Mesenteric fat pad (tissue), 1 donor: ENCODE measurements around the gene ING3. TPM values are rescaled to one million over a fixed set of nuclear protein-coding genes. Genes with fewer than 3 reads are reported as not detected.

Experiments
- DNase-seq: peaks from one replicate; pipeline ENCODE4 v3.0.0-alpha.2; 2020; ENCODE audit warnings: low spot score
- long read RNA-seq: library from polyadenylated mRNA; unstranded; transcript quantifications from one replicate; pipeline ENCODE4 v2.0.0, GENCODE V29; 2020
- total RNA-seq: library from RNA; stranded (reverse); fragmentation: NEBNext Ultra II Directional; extraction: Animal tissue kit (Norgen Biotek cat#: 25700); gene quantifications from one replicate; pipeline ENCODE4 v1.2.1, GENCODE V29; 2021
- donor health status: DM: yes; HTN: yes; CAD: no.

Gene ING3, protein sequence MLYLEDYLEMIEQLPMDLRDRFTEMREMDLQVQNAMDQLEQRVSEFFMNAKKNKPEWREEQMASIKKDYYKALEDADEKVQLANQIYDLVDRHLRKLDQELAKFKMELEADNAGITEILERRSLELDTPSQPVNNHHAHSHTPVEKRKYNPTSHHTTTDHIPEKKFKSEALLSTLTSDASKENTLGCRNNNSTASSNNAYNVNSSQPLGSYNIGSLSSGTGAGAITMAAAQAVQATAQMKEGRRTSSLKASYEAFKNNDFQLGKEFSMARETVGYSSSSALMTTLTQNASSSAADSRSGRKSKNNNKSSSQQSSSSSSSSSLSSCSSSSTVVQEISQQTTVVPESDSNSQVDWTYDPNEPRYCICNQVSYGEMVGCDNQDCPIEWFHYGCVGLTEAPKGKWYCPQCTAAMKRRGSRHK
- 14.3 TPM for total RNA-seq
- long read RNA-seq, transcript ING3-205 (4 exons, 1,723 nt), result minor isoform, 8 of 56 reads
- long read RNA-seq, transcript ING3-201 (12 exons, 3,777 nt), result major isoform, 32 of 56 reads
- long read RNA-seq, partial matches to known transcripts, result 3 of 56 reads
- long read RNA-seq, other reads (novel, unspliced or antisense), result 5 of 56 reads

DNA sequence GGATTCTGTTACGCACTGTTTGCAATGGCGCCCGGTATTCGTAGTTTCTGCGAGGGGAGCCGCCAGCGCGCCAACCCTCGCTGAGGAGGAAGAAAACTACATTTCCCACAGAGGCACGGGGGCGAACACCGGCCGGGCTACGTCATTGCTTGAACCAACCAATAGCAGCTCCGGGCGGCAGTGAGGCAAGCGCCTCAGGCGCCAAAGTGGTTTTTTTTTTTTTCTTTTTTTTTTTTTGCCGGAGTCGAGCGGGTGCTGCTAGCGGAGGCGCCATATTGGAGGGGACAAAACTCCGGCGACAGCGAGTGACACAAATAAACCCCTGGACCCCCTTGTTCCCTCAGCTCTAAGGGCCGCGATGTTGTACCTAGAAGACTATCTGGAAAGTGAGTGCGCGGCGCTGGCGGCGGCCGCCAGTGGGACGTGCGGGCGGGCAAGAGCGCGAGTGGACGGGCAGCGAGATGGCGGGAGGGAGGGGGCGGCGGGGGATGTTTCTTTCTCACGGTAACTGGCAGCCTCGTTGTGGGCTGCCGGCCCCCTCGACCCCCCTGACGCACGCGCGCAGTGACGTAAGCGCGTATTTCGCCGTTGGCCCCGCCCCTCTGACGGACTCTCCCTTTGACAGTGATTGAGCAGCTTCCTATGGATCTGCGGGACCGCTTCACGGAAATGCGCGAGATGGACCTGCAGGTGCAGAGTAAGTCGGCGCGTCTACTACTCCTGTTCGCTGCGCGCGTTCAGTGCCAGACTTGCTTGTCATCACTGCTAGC, at the start of gene ING3:
Gene ING3, plus strand, starts transcription at position 239 of the 770 bp plus-strand sequence. Its CDS starts 120 bp downstream, at position 359.
- DNase-seq, result peak; percentile 99

DNA sequence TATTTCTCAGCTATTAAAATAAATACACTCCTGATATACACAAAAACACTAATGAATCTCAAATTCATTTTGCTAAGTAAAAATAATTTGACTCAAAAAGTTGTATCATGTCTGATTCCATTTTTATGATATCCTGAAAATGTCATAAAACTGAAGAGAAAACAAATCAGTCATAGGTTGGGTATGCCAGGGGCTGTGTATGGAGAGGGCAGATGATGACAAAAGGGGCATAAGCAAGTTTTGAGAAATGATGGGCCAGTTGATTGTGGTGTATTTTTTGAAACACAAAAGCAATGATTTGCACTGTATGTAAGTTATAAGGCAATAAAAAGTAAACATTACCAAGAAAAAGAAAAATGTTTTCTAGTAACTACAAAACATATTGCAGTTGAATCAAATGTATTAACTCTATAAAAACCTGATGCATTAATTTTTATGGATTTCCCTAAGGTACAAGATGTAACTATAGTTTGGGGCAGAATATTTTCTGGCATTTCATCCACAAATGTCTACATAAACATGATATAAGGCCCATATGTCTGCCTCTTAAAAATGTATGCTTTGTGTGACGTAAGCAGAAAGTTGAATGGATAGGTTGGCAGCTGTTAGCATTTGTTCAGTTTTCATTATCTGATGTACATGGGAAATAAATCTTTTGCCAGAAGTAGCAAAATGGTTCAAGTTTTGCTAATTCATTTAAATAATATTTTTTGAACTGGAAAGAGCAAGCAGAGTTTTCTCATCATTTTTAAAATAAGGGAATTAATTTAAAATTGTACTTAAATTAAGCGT, 35.1 kb upstream of the ING3 start:
- DNase-seq, result no peak

DNA sequence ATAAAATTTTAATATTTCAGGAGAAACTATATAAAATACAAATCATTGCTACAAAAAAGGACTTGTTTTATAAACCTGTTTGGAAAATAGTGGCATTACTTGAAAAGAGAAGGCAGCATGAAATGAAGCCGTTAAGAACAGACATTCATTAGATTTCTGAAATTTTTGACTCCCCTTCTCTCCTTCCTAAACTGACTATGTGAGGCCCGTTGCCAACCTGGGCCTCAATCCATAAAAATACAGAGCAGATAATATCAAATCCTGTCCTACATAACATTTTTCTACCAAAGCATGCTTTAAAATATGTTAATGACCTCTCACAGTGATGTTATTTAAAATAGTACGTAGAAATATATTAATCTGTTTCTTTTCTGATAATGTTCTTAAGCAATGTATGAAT, 34.5 kb upstream of the ING3 start:
- DNase-seq, result no peak

DNA sequence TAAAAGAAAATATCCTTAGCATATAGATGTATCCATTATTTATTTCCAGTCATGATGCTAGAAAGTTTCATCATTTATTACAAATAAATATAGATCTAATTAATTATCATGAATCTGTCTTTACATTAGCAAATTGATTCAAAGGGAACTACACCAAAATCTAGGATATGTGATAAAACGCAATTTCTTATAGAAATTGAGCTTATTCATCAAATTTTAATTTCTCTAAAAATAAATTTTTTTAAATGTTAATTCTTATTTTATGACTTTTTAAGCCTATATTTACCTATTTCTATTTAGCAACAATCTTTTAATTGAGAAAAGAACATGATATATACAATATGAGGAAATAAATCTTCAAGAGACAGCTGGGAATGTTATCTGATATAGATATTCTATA, 34.0 kb upstream of the ING3 start:
- DNase-seq, result no peak

DNA sequence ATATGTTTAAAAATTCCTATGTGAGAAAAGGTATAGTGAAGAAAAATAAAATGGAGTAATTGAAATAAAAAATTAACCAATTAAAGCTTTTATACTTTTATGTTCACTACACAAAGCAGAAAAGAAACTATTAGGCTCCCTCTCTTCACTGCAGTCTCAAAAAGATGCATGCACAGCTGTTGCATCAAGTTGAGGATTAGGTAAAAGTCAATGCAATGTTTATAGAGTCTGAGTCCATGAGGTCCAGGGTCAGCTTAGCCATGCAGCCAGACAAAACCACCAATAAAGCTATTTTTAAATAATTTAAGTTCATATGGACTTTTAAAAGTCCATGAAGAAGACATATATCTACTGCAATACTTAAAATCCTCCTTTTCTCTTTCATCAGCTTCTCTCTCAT, 31.1 kb upstream of the ING3 start:
- no peak for DNase-seq

DNA sequence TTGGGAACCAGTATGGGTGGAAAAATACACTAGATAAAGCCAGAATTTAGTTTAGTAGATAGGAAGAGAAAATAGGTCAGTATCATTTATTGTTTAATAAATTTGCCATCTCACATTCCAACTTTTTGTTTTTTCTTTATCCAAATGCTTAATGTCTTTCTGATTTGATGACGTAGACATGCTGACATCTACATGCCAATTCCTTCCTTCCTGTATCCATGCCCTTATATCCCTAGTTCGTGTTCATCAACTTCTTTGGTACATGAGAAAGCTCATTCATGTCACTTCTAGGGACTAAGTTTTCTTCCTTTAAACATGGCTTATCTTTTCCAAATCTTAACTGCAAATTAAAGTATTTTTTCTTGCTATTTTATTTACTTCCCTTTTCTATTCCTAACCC, 30.5 kb upstream of the ING3 start:
- no peak for DNase-seq

DNA sequence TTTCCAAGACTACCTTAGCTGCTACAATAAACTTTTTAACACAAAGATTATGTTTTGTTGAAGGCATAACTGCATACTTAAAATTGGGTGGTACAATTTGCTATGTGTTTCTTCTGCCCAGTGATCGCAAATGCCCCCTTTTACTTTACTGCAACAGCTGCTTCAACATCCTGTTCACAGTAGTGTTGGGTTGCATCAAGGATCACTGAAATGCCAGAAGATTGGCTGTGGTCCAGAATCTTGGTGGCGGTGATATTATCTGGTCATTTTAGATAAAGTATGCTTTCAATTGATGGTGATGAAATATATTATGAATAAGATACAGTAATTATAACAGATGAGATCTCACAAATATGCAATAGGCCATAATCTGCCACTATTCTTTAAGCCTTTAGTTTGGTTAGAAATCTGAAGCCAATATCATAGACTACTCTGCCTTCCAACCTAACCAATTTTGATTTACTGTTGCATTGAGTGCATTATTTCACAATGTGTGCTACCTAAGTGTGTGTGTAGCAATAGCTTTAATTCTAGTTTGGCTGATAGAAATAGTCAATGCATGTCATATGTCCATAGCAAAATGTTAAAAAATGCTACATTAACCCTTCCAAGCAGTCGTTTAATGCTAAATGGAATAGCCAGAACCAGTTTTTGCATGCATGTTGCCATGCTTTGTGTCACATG, 29.8 kb upstream of the ING3 start:
- no peak for DNase-seq

- DNase-seq, result no peak
These were observed 25.7 kb upstream of the ING3 start for GRCh38 chr7:120924837-120925236.

- no peak for DNase-seq
These were observed 25.2 kb upstream of the ING3 start for GRCh38 chr7:120925392-120925791.

- DNase-seq, result no peak
These were observed 23.6 kb upstream of the ING3 start for GRCh38 chr7:120926943-120927346.

- DNase-seq, result no peak
These were observed 23.0 kb upstream of the ING3 start for GRCh38 chr7:120927454-120928103.

DNA sequence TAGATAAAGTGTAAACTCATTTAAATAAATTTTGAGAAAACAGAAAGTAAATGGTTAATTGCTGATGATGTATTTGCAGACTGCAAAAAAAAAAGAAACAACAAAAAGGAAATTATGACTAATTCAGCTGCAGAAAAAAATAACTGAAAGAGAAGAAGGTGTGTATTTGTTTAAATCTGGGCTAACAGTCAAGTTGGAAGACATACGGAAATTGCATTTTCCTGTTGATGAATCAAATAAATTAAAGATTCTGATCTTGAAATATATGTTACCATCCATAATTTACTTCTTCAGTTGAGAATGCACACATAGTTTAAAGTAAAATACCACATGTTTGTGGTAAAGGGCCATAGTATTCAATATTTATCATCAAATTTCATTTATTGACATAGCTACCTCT, 19.3 kb upstream of the ING3 start:
- DNase-seq, result no peak

DNA sequence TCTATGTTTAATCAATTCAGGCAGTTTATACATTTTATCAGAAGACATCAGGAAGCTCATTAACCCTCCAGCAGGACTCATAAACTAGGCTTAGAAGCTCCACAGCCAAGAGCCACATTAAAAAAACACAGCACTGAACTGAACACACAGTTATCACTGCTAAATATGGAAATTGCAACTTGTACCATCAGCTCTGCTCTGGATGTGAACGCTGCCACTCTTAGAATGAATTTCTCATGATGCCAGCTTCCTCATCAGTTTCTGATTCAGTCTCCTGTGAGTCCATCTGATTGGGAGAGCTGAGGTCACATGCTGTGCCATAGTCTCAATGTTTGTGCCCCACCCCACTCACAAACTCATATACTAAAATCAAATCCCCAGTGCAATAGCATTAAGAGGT, 17.1 kb upstream of the ING3 start:
- DNase-seq, result no peak

DNA sequence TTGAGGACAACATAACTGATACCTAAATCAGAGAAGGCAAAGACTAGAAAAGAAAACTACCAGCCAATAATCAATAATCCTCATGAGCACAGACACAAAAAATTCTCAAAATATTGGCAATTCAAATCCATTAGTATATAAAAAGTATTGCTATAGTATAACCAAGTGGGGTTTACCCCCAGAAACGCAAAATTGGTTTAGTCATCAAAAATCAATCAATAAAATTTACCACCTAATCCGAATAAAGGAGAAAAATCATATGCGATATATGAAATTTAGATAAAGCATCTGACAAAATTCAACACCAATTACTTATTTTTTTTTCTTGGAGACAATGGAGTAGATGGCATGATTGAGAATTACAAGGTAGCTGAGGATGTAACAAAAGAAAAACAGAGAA, 11.2 kb upstream of the ING3 start:
- DNase-seq, result no peak

DNA sequence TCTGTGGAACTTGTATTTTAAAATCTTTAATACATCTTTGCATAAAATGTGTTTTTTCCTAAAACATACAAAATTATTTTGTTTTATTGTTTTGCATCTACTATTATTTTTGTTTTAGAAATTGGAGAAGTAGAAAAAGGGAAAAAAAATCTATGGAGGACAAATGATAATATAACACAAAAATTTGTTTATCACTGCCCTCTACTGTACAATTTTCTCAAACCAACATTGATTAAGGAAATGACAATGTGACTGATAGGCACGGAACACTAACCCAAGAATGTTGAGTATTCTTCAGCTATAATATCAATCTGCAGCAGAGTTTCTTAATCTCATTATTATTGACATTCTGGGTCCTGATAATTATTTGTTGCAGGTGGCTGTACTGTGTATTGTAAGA, 9.5 kb upstream of the ING3 start:
- no peak for DNase-seq

DNA sequence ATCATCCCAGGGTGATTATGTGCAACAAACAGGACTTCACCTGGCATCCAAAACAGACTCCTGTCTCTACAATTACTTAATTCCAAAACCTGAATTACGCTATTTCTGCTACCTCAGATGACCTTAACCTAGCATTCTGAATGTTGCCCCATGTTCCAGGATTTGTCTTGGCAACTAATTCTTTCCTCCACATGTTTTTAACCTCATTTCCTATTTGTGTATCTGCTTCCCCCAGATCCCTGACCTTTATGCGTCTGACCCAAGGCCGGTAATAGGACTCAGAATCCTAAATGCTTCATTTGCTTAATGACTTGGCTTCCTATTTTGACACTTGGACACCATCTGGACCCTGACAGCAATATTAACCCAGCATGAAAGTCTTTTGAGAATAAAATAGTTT, 8.7 kb upstream of the ING3 start:
- no peak for DNase-seq

DNA sequence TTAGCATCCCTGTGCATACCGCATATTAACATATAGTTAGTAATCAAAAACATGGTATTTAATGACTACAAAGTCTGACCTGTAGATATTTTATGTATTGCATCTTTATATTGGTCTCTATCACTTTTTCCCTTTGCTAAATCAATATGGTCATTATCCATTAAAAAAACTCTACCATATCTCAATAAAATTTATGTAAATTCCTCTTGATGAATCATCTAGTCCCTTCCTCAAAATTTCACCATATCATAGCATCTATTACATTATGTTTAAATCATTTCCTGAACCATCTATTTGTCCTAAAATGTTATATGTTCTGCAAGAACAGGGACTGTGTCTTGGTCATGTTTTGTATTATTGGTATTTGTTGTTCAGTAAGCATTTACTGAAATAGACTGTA, 7.7 kb upstream of the ING3 start:
- DNase-seq, result no peak

- DNase-seq, result no peak
These were observed 5.6 kb upstream of the ING3 start for GRCh38 chr7:120944826-120945562.

DNA sequence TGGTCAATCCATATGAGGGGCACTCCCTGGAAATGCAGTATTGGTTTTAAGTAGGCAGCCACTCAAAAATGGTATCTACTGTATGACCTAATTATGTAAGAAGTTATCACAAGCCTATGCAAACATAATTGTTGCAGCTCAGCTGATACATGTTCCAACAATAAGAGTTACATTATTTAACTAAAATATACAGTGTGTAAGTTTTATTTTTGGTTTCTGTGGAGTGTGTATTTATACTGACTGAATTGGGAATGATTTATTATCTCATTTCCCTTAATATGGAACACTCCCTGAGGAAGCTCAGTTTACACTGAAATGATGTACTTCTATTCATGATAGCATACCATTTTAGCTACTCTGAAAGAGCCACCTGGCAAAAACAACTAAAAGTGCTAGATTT, 2.6 kb upstream of the ING3 start:
- DNase-seq, result no peak
